ENCODE measurements around the gene KIF16B.

DNA sequence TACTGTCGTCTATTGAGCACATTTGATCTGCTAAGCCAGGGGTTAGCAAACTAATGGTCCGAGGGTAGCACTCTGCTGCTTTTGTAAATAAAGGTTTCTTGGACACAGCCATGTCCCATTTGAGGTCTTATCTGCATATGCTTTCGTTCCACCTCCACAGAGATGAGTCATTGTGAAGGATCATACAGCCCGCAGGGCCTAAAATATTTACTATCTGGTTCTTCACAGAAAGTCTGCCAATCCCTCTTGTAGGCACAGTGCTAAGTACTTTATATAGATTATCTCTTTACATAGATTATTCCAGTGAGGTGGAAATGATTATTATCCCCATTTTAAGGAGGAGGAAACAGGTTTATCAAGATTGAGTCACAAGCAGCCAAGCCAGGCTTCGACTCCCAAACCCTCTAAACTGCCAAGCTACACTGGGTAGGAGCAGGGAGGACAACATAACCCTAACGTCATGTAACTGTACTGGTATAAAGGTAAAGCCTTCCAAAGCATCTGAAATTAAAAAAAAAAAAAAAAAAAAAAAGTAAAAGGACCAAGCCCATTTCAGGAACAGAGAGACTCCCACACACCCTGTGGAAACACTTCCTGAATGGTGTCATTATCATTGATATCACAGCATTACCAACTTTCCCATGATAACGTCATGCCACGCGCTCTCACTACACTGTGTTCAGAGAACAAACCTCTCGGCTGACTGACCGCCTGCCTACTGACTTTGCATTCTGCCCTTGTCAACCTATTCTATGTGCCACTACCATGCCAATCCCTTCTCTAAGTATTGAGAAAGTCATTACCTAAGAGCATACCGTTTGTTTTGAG, 101.0 kb downstream of the KIF16B start:
- TF ChIP-seq, protein P1, sequence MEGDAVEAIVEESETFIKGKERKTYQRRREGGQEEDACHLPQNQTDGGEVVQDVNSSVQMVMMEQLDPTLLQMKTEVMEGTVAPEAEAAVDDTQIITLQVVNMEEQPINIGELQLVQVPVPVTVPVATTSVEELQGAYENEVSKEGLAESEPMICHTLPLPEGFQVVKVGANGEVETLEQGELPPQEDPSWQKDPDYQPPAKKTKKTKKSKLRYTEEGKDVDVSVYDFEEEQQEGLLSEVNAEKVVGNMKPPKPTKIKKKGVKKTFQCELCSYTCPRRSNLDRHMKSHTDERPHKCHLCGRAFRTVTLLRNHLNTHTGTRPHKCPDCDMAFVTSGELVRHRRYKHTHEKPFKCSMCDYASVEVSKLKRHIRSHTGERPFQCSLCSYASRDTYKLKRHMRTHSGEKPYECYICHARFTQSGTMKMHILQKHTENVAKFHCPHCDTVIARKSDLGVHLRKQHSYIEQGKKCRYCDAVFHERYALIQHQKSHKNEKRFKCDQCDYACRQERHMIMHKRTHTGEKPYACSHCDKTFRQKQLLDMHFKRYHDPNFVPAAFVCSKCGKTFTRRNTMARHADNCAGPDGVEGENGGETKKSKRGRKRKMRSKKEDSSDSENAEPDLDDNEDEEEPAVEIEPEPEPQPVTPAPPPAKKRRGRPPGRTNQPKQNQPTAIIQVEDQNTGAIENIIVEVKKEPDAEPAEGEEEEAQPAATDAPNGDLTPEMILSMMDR (IDR thresholded peaks at IDR 0.05) = no peak
- no peak for TF ChIP-seq POLR2A (IDR thresholded peaks at IDR 0.05)
